Stimulated activated CD4-positive, alpha-beta T cell treated with anti-CD3 and anti-CD28 coated beads, TNF-alpha, amount 100 ng/mL, for 24 hours (primary cell): ENCODE data around the gene LINC01488.

ENCODE experiments used
- DNase-seq, 3 experiments: peaks; one replicate each; pipeline ENCODE4 v3.0.0-alpha.2; 2020; ENCODE audit warnings: low read depth in 3 of 3

Gene LINC01488

DNA sequence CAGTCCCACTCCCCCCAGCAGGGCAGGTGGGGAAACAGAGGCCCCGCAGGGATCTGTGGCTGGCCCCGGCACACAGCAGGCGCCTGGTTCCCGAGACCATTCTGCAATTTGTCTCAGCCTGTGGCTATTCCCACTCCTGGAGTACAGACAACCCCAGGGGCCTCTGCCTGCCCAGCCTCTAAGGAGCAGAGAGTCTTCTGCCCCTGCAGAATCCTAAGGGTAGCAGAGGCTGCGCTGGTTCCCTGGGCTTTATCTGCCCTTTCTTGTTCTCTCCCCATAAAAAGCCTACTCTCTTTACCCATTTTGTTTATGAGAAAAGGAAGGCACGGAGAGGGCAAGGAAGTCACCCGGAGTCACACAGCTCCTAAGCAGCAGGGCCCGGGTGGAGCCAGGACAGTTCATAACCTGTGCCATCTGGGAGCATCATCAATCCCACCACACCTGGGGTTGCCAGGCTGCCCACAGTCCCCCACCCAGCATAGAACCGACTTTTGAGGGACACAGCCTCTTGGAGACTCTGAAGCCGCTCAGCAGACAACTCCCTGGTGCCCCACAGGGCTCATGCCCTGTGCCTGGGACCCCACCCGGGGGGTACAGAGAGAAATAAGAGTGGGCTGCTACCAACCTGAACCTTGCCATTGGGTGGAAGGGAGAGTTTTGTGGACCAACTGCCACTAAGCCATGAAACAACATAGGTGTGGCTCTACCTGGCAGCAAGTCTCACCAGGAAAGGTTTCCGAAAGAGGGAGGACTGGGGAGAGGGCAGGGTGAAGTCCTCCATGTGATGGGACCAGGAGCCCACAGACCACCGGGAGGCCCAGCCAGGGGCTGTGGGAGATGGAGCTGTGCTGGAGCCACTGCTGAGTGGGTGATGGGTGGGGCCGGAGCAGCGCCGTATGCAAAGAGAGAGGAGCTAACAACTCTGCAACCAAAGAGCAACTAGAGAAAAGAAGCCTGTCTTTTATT, 17.2 kb upstream of the LINC01488 start:
- DNase-seq = no peak

DNA sequence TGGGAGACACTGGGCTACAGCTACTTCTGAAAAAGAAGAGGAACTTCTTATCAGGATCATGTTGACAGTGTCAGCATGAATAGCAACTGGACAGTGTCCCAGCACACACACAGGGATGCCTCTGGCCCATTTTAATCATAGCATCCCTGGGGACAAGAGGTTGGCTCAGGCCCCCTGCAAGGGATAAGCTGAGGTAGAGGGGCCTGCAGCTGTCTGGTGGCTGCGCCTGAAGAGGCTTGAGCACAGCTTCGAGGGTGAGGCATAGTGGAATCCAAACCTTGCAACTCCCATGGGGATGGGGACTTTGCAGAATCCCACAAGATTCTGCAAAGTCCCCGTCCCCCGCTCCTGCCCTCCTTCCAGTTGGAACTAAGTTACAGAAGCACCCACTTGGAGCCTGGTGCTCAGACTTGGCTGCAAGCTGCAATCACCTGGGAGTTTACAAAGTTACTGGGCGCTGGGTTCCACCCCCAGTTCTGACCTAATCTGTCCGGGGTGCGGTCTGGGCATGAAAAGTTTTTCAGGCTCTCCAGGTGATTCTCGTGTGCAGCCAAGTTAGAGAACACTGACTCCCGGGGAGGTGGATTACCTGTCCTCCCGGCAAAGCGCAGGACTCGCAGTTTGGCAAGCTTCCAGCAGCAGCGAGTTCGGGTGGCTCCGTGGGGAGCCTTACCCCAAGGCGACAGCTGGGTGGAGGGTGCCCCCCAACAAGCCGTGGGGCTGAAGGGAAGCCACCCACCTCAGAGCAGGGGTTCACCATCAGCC, 16.0 kb upstream of the LINC01488 start:
- DNase-seq = no peak

DNA sequence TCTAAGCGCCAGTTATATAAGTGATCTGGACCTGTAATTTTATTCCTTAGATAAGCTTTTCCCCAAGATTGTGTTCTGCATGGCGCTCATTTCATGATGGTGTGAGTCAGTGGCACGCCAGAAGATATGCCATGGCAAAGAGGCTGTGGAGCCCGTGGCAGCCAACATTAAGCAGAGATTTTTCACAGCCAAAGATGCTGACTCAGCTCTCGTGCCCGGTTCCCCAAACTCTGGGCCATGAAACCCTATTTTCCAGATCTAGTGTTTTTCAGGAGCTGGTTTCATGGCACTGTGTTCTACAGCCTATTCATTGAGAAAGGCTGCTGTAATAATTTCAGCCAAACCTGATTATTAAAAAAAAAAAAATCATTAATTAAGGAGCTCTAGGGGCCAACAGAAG, 15.4 kb upstream of the LINC01488 start:
- no peak for DNase-seq

DNA sequence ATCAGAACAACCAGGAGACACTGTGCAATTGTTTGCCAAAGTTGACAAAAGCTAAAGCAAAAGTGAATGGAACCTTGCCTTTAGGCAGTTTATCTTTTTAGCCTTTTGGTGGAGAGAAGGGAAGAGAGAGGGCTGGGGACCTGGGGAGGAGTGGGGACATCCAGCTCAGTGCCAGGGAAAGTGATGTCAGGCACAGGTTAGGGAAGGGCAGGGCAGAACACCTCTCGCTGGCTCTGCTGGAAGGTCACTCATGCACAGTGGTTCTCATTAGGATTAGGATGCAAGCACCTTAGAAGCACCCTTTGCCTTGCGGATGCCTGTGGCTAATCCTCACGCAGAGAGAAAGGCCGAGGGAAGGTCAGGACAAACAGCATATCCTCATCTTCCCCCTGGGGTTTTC, 14.3 kb upstream of the LINC01488 start:
- no peak for DNase-seq

DNA sequence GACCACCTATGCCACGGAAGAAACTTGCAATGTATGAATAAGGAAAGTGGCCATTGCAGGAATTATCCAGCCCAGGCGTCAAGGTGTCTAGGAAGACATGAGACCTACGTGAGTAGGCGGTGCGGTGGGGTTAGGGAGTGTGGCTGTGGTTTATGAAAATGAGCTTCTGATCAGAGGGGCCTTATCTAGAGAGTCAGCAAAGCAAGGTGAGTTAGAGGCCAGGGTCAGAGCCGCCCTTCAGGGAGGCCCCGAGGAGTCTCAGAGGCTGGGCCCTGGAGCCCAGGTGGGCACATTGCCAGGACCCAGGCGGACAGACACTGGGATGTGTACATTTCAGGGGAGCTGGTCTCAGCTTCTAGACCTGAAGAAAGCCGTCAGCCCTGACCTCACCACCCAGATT, 13.8 kb upstream of the LINC01488 start:
- DNase-seq = no peak

DNA sequence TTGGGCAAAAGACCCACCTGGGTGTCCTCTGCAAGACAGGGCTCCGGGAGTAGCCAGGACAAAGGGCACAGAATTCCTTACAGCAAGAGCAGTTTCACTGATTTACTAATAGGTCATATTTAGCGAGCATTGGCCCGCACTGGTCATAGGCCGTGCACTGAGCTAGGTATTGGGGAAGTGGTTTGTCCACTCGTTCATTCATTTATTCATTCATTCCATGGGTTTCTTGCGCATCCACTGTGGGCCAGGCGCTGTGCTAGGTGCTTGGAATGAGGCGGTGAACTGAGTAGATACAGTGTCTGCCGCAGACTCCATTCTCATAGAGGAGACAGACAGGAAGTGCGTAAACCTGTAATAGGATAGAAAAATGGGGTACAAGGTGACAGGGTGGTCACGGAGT, 13.2 kb upstream of the LINC01488 start:
- no peak for DNase-seq

DNA sequence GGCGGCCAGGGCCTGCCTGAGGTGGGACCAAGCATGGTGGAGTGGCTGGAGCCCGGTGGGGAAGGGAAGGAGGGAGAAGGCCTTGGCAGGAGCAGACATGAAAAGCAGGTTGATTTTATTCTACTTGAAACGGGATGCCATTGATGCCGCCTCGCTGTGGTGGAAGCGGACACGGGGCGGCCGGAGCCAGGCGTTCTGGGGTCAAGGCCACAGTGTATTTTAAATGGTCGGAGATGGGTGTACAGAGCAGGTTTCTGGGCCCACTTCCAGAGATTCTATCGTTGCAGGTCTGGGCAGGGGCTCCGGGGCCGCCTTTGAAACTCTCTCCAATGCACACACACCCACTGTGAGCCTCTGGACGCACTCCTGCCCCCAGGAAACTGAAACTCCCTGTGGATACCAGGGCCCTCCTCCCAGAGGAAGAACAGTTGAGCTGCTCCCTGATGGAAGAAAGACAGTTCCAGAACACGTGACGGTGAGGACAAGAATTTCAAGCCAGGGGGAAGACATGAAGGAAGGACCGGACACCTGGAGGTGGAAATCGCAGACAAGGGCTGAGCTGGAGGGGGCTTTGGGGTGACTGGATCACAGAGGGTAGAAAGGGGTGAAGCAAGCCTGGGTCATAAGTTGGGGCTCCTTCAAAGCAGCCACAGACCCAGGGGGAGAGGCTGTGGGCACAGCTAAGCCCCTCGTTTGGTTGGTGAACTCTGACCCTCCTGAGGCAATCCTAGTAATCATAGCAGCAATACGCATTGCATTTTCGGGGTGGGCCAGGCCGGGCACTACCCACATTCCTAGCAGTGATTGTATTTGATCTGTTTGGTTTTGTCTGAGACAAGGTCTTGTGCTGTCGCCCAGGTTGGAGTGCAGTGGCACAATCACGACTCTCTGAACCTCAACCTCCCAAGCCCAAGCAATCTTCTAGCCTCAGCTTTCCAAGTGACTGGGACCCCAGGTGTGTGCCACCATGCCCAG, 12.3 kb upstream of the LINC01488 start:
- DNase-seq = no peak

DNA sequence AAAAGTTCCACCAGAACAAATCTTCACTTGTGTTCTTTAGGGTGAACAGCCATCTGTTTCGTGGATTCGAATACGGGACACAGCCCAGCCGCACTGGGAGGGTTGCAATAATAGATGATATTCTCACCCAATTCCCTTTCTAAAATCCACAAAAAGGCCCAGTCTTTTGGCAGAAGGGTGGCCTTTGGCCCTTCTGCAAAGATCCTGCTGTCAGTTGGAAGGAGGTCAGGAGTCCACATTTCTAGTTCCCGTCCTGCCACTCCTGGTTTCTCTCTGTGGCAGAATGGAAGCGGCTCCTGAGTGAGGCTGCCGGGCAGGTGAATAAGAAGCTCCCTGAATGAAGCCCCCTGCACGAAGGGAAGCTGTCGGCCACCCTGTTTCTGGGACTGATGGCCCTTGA, 11.2 kb upstream of the LINC01488 start:
- no peak for DNase-seq

DNA sequence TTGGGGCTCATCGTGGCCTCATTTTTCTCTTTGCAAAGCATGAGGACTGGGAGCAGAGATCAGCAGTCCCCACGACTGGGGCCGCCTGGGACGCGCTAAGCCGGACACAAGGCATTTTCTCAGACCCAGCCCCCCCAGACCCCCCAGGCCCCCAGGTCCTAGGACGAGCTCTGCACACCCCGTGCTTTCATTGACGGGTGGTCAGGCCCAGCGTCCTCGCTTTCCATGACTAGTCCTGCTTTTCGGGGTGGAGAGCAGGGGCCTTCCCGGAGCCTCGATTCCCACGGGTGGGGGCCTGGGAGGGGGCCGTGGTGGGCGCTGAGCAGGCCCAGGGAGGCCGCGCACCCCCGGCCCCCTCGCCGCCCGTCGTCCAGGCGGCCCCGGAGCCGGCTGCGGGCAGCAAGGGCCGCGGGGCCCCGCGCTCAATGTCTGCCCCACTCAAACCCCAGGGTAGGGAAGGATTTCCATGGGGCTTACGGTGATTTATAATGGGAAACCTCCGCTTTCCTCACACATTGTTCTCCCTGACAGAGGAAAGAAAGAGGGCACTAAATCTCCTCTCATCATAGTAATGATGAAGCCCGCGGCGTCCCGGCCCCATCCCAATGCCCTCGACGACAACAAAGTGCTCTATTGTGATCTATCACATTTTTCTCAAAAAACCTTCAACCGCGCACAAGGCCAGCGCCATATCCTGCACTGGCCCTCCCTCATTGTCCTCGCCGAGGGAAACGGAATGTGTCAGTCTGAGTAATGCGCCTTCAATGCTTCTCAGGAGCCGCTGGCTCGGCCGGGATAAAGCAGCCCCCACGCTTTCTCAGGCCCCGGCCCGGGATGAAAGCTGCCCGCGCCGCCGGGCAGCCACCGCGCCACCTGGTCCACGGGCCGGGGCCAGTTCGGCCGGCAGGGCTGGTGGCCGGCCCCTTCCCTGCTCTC, 10.4 kb upstream of the LINC01488 start:
- DNase-seq = no peak

DNA sequence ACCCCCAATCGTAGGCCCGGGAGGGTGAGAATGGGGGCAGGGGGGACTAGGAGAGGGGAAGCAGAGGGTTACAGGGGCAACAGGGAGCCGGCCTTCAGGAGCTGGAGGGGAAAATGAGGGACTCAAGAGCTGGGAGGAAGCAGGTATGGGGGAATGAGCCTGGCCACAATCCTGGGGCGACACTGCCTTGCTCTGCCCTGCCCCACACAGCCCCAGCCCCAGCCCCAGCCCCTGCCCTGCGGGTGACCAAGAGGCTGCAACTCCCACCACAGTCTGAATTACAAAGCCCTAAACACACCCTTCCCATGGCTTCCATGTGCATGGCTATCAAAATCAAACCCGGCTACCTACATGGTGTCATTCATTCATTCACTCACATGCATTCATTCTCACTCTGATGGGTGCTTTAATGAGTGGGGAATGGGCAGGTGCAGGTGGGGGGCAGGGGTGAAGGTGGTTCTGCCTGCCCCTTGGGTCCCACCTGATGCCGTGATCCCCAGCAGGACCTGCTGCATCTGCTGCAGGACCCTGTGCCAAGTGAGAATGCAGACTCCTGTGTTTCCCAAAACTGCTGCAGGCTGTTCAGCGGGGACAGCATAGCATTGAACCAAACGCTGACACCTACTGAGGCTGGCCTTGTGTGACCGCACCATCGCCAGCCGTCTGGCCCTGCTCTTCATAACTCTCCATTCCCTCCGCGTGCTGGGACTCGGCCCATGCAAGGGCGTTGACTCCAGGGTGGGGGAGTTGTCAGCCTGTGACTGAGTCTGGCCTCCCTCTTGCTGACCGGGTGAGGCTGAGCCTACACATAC, 9.5 kb upstream of the LINC01488 start:
- no peak for DNase-seq

DNA sequence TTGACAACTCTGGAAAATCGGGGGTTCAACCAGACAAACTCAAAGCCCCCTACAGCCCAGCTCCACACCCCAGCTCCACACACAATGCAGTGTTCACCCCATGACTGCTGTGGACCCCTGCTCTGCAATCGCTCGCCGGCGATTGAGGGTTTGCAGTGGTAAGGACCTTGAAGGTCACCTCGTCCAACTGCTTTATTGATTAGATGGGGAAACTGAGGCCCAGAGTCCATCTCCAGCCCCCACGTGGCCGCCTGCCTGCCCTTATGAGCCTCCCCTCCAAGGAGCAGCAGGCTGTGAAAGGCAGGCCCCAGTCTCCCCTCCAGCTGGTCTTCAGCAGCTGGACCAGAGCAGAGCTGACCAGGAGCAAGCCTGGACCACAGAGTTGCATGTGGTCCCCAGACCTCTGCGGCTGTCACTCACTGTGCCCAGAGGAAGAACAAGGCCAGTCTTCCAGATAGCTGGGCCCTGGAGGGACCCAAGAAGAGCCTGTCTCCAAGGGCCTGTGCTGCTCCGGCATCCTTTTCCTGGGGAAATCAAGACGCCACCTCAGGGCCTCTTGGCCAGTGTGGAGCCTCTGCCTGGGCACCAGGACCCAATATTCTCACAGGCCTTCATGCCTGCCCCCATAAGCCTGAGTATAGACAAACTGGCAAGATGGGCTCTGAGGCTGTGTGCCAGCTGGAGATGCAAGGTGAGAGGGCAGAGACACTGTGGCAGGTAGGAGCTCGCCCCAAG, 8.8 kb upstream of the LINC01488 start:
- no peak for DNase-seq

DNA sequence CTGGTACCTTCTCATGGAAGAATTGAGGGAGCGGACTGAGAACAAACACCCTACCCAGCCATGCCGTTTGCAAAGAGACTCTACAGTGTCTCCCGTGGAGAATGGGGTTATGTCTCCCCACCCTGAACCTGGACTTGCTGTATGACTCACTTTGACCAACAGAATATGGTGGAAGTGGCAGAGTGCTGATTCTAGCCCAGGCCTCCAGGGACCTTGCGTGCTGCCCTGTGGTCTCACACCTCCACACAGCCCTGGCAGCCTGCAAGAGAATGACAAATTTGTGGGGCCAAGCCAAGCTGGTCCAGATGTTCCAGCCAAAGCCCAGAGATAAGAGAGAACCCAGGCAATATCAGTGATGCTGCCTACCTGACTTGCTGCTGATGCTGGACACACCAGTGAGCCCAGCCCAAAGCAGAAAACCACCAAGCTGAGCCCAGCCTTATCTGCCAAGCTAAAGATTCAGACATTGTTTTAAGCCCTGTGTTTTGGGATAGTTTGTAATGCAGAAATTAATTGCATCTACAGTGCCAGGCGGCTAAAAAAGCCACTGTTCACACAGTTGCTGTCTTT, 8.1 kb upstream of the LINC01488 start:
- DNase-seq = no peak

DNA sequence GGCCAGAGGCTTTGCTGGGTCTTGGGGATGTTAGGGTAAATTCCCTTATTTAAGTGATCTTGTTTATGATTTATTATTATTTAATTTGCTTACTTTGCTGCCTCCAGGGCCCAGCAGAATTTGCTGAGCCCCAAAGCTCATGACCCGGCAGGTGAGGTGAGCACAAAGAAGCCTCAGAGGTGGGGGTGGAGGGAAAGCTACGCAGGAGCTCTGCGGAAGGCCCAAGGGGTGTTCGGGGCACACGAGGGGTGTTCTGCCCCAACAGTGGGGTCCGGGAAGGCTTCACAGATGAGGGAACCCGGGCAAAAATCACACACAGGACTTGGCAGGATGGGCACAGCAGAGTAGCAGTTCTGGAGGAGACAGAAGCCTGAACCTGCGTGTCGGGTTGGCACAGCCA, 6.7 kb upstream of the LINC01488 start:
- DNase-seq = no peak

DNA sequence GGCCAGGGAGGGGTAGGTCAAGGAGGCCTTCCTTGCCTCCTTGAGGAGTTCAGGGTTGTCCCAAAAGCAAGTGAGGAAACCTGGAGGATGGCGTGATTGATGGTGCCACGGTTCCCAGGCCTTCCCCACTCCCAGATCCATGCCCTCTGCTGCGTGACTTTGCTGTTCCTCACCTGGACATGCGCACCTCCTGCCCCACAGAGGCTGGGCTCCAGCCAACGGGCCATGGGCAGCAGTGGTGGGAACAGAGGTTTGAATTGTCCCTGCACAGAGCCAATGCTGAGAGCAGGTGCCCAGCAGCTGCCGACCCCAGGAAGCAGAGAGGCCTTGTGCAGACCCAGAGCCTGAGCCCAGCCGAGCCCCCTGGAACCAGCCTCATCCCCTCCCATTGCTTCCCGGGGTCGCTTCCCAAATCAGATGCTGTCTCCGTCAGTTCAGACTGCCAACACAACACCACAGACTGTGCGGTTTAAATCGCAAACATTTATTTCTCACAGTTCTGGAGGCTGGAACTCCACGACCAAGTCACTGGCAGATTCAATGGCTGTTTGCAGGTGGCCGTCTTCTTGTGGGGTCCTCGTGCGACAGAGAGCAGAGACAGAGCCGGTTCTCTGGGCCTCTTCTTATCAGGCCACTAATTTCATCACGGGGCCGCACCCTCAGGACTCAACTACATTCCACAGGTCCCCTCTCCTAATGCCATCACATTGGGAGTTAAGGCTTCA, 6.2 kb upstream of the LINC01488 start:
- no peak for DNase-seq

DNA sequence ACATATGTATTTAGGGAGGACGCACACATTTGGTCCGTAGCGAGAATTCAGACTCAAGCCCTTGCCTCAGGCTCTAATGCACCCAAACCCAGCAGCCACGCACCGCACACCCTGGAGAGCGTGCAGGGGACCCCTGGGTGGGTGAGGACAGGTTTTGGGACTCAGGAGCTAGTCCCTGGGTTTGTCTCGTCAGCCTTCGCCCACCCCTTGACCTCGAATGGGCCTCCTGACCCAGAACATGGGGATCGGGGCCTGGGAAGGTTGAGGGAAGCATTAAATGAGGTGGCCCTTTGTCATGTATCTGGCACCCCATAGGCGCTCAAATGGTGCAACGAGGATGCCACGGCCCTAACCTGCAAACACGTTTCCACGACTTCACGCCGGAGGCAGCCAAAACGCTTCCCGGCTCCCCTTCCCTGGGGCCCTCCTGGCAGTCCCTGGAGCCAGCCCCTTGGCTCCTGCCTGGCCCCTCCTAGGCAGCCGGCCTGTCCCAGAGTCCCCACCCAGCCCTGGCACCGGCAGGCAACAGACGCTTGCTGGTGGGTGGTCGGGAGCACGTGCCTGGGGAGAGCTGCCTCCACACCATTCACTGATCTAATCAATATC, 5.5 kb upstream of the LINC01488 start:
- DNase-seq = no peak

DNA sequence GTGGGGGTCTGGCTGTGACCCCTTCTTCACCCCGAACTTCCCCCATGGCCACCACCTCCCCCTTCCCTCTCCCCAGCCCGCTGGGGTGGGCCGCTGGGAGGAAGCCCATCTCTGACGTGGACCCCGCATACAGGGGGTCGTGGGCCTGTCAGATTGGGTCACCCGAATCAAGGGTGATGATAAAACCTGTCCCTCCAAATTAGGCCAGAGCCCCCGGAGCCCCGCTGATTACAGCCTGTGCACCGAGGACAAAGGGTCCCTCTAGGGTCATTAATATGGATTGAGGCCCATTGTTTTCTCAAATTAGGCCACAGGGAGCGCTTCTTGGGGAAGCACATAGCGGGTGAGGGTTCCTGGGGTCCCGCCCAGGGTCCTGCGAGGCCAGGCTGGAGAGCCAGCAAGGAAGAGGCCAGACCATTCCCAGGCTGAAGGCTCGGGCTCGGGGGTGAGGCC, 4.9 kb upstream of the LINC01488 start:
- DNase-seq = no peak

DNA sequence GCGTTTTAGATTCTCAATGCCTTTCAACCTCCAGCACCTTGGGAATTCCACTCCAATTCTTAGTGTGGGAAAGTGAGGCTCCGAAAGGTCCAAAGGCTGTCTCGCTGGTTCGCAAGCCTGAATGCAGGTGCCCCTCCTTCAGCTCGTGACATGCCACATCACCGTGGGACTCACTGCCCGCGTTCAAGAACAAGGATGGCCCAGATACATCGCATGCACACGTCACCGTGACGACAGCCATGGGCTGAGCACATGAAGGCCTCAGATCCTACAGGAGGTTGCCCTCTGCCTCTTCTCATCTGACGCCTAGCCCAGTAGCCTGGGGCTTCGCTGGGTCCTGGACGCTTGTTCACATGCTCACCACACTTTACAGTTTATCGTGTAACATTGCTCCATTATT, 4.4 kb upstream of the LINC01488 start:
- no peak for DNase-seq
